Left ventricle myocardium superior (tissue), 1 donor: Measurements from ENCODE around the gene VAV2. TPM values are rescaled to one million over a fixed set of nuclear protein-coding genes. Genes with fewer than 3 reads are reported as not detected.

Experiments used
- ATAC-seq: fragments of 200-7000 bp; cut with Tn5 transposase; one replicate; pipeline ENCODE4 v1.9.1; 2020; ENCODE audit warnings: mild to moderate bottlenecking, moderate library complexity
- DNase-seq: peaks from one replicate; pipeline ENCODE4 v3.0.0-alpha.2; 2020
- intact Hi-C: fragments of 100-400 bp; cut with micrococcal nuclease; formaldehyde crosslinking; loops from one replicate; pipeline ENCODE4 v1.11.0; 2022
- total RNA-seq: library from RNA; stranded (reverse); fragmentation: NEBNext Ultra II Directional; extraction: Animal tissue kit (Norgen Biotek cat#: 25700); gene quantifications from one replicate; pipeline ENCODE4 v1.2.1, GENCODE V29; 2021
- donor health status: DM: no; HTN: yes; CAD: no; lungs with severe emphysema.

Gene VAV2
- total RNA-seq, 1 donor from 2014 or later = 6.1 TPM

GRCh38 chr9:133855371-133855770 is 136.8 kb downstream of the VAV2 start:
- intact Hi-C loops = no loop called here
- ATAC-seq (no peak), DNase-seq (no peak)

- no peak for DNase-seq
- intact Hi-C loops = no loop called here
- ATAC-seq = no peak
Measured at GRCh38 chr9:133854765-133855164, 137.4 kb downstream of the VAV2 start.

- DNase-seq (no peak), ATAC-seq (no peak)
- intact Hi-C loops = no loop called here
Measured at GRCh38 chr9:133854048-133854447, 138.1 kb downstream of the VAV2 start.

GRCh38 chr9:133853331-133853730 is 138.8 kb downstream of the VAV2 start:
- ATAC-seq = no peak
- no peak for DNase-seq
- intact Hi-C loops = no loop called here

- ATAC-seq (no peak), DNase-seq (no peak)
- intact Hi-C loops = no loop called here
Measured at GRCh38 chr9:133852431-133852830, 139.7 kb downstream of the VAV2 start.

- no peak for ATAC-seq
- intact Hi-C loops = no loop called here
- DNase-seq = no peak
Measured at GRCh38 chr9:133851693-133852092, 140.4 kb downstream of the VAV2 start.

- DNase-seq = no peak
- intact Hi-C loops = no loop called here
- ATAC-seq = no peak
Measured at GRCh38 chr9:133850937-133851336, 141.2 kb downstream of the VAV2 start.

GRCh38 chr9:133850161-133850560 is 142.0 kb downstream of the VAV2 start:
- no peak for ATAC-seq
- intact Hi-C loops = no loop called here
- peak; percentile 30 for DNase-seq

- ATAC-seq = no peak
- intact Hi-C loops = no loop called here
- DNase-seq = peak; percentile 24
Measured at GRCh38 chr9:133849110-133849670, 142.9 kb downstream of the VAV2 start.

GRCh38 chr9:133848471-133849109 is 143.5 kb downstream of the VAV2 start:
- intact Hi-C loops = no loop called here
- ATAC-seq = no peak

GRCh38 chr9:133846483-133847090 is 145.5 kb downstream of the VAV2 start:
- DNase-seq = peak; percentile 25
- intact Hi-C loops = no loop called here
- no peak for ATAC-seq

More at GRCh38 chr9:133848471-133849109, 143.5 kb downstream of the VAV2 start:
- peak; percentile 15 for DNase-seq

- peak; percentile 87 for ATAC-seq
- DNase-seq = peak; percentile 83
- intact Hi-C loops = no loop called here
Measured at GRCh38 chr9:133845440-133845839, 146.7 kb downstream of the VAV2 start.

- no peak for DNase-seq
- intact Hi-C loops = no loop called here
- ATAC-seq = peak; percentile 9
Measured at GRCh38 chr9:133844881-133845410, 147.2 kb downstream of the VAV2 start.

- ATAC-seq (no peak), DNase-seq (no peak)
- intact Hi-C loops = no loop called here
Measured at GRCh38 chr9:133844398-133844784, 147.7 kb downstream of the VAV2 start.

- no peak for DNase-seq
- ATAC-seq = no peak
- intact Hi-C loops = no loop called here
Measured at GRCh38 chr9:133843751-133844397, 148.2 kb downstream of the VAV2 start.

GRCh38 chr9:133843250-133843649 is 148.9 kb downstream of the VAV2 start:
- no peak for ATAC-seq
- intact Hi-C loops = no loop called here

GRCh38 chr9:133842721-133843227 is 149.3 kb downstream of the VAV2 start:
- intact Hi-C loops = no loop called here
- ATAC-seq (no peak), DNase-seq (peak; percentile 23)

More at GRCh38 chr9:133843250-133843649, 148.9 kb downstream of the VAV2 start:
- no peak for DNase-seq

- ATAC-seq (no peak), DNase-seq (peak; percentile 27)
- intact Hi-C loops = no loop called here
Measured at GRCh38 chr9:133842174-133842573, 149.9 kb downstream of the VAV2 start.

- ATAC-seq = no peak
- intact Hi-C loops = no loop called here
- DNase-seq = no peak
Measured at GRCh38 chr9:133841167-133841812, 150.8 kb downstream of the VAV2 start.
